Parathyroid adenoma (tissue), 2 donors: ENCODE measurements around the gene FASTKD2.

ENCODE experiments used
- H2AFZ ChIP-seq: fragments of 300-600 bp; sonication (generic); one replicate; pipeline ENCODE4 v1.7.0; 2017; ENCODE audit warnings: antibody characterized with exemption, mild to moderate bottlenecking
- H3K27ac ChIP-seq: fragments of 300-600 bp; sonication (generic); one replicate; pipeline ENCODE4 v1.7.0; 2017
- H3K27me3 ChIP-seq: fragments of 300-600 bp; sonication (generic); one replicate; pipeline ENCODE4 v1.7.0; 2017; ENCODE audit warnings: low read length; ENCODE audit not compliant: control insufficient read depth, insufficient read depth
- H3K36me3 ChIP-seq: fragments of 300-600 bp; sonication (generic); one replicate; pipeline ENCODE4 v1.7.0; 2017; ENCODE audit warnings: low read length; ENCODE audit not compliant: control insufficient read depth, insufficient read depth
- H3K4me1 ChIP-seq: fragments of 300-600 bp; sonication (generic); one replicate; pipeline ENCODE4 v1.7.0; 2017; ENCODE audit warnings: control low read depth
- H3K4me2 ChIP-seq: fragments of 300-600 bp; sonication (generic); one replicate; pipeline ENCODE4 v1.7.0; 2017; ENCODE audit warnings: low read length
- H3K4me3 ChIP-seq: fragments of 300-600 bp; sonication (generic); one replicate; pipeline ENCODE4 v1.7.0; 2017; ENCODE audit warnings: low read depth, low read length
- H3K79me2 ChIP-seq: fragments of 300-600 bp; sonication (generic); one replicate; pipeline ENCODE4 v1.7.0; 2017; ENCODE audit warnings: control low read depth
- H3K9ac ChIP-seq: fragments of 300-600 bp; sonication (generic); one replicate; pipeline ENCODE4 v1.7.0; 2017; ENCODE audit warnings: mild to moderate bottlenecking
- H3K9me3 ChIP-seq: fragments of 300-600 bp; sonication (generic); one replicate; pipeline ENCODE4 v1.7.0; 2017; ENCODE audit warnings: low read length; ENCODE audit not compliant: control insufficient read depth
- TF ChIP-seq, protein P1 (sequence below): fragments of 300-600 bp; sonication (generic); IDR thresholded peaks from one replicate; pipeline ENCODE4 v1.7.0; 2017; ENCODE audit warnings: antibody characterized with exemption, mild to moderate bottlenecking
- donor health status: primary hyperparathyroidism.

FASTKD2 gene

DNA sequence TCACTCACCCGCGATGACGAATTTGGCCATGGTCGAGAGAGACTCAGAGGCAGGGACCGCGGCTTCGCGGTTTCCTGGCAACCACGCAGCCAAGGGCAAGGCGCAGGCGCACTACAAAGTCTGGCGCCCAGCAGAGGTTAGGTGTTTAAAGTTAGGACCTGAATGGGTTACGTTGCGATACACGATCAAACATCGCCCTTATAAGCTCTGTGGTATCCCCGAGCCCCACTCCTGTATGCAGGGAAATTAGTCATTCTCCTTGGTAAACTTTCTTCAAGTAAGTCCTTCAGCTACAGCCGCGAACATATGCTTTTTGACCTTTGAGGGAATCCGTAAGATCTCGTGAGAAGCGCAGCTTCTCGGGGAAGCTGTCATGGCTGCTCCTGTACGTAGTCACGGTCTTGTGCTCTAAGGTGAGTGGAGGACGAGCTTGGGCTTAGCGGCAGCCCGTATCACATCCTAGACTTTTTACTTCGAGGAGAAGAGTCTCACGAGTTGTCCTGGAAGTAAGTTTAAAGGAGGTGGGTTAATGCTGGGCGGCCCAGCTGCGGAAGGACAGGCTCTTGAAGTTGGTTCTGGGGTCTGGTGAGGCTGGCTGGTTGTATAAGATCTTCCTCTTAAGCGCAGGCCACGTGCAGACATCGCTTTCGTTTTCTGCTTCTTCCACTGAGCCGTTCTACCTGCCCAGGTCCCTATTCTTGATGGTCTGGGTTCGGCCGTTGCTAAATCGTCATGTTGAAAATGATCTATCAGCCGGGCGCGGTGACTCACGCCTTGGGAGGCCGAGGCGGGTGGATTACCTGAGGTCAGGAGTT, at the start of gene FASTKD2, which contains the start of gene MDH1B:
Gene FASTKD2 (plus strand): TSS at position 365 of the 815 bp plus-strand sequence. CDS start 1,088 bp downstream, outside the sequence.
Gene MDH1B (minus strand): TSS at position 87 of the 815 bp plus-strand sequence. CDS start 57 bp downstream, at position 30.
- Histone ChIP-seq H3K79me2 (peaks cover 15% of the 10 kb centered on the region), H3K36me3 (no peaks in the 10 kb centered on the region), H3K27ac (peak within 1 kb of the TSS; percentile 89), H3K4me2 (peak within 1 kb of the TSS; percentile 74), H3K9ac (peak within 1 kb of the TSS; percentile 30), H3K4me1 (peaks cover 7% of the 10 kb centered on the region), H3K27me3 (no peaks in the 10 kb centered on the region), H3K4me3 (peak within 1 kb of the TSS; percentile 98), H2AFZ (peak within 1 kb of the TSS; percentile 95), H3K9me3 (no peaks in the 10 kb centered on the region)
- TF ChIP-seq, protein P1, sequence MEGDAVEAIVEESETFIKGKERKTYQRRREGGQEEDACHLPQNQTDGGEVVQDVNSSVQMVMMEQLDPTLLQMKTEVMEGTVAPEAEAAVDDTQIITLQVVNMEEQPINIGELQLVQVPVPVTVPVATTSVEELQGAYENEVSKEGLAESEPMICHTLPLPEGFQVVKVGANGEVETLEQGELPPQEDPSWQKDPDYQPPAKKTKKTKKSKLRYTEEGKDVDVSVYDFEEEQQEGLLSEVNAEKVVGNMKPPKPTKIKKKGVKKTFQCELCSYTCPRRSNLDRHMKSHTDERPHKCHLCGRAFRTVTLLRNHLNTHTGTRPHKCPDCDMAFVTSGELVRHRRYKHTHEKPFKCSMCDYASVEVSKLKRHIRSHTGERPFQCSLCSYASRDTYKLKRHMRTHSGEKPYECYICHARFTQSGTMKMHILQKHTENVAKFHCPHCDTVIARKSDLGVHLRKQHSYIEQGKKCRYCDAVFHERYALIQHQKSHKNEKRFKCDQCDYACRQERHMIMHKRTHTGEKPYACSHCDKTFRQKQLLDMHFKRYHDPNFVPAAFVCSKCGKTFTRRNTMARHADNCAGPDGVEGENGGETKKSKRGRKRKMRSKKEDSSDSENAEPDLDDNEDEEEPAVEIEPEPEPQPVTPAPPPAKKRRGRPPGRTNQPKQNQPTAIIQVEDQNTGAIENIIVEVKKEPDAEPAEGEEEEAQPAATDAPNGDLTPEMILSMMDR, result no peak

DNA sequence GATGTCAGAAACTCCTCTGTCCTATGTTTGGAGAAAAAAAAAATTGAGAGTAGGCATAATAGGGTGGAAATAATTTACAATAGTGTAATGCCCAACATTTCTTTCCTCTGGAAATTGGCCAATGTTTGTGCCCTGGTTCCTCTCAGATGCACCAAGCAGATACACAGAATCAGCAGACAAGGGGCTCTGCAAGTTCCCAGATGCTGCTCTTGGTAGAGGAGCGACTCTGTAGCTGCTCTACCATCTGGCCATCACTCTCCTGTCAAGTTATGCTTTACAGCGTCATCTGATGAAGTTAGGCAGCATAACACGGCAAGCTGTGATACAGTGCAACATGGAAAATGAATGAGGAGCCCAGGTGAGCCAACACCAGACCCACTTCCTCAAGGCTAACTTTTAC, 48.8 kb upstream of the FASTKD2 start:
- Histone ChIP-seq H3K27me3 (no peaks in the 10 kb centered on the region), H3K9me3 (no peaks in the 10 kb centered on the region), H2AFZ (no peak overlapping the region), H3K9ac (no peak overlapping the region), H3K36me3 (no peaks in the 10 kb centered on the region), H3K4me3 (no peak overlapping the region), H3K27ac (no peak overlapping the region), H3K4me1 (no peaks in the 10 kb centered on the region), H3K79me2 (no peaks in the 10 kb centered on the region), H3K4me2 (no peak overlapping the region)
- TF ChIP-seq, protein P1, result no peak

DNA sequence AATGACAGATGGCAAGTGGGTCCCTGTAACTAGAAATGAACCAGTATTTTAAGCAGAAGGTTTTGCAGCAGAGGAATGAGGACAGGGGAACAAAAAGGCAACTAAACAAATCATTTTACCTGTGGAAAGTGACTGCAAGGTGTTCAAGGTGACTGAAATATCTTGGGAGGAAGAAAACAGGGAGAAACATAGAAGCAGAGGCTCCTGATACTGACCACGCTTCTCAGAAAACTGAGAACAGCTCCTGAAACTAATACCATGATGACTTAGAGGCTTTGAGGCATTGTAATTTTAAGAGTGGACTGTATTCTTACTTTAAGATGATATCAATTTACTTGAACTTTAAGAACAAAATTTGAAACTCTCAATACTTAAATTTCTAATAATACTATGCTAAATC, 47.1 kb upstream of the FASTKD2 start, which contains the start of gene DYTN:
Gene DYTN (minus strand): TSS at position 101 of the 400 bp plus-strand sequence. CDS start 117 bp downstream, outside the sequence.
- Histone ChIP-seq H3K79me2 (no peaks in the 10 kb centered on the region), H3K4me1 (peaks cover 6% of the 10 kb centered on the region), H3K36me3 (no peaks in the 10 kb centered on the region), H3K4me2 (no peak within 1 kb of the TSS), H3K4me3 (no peak within 1 kb of the TSS), H2AFZ (no peak within 1 kb of the TSS), H3K9ac (no peak within 1 kb of the TSS), H3K27ac (no peak within 1 kb of the TSS), H3K27me3 (no peaks in the 10 kb centered on the region), H3K9me3 (no peaks in the 10 kb centered on the region)
- TF ChIP-seq, protein P1, result no peak

DNA sequence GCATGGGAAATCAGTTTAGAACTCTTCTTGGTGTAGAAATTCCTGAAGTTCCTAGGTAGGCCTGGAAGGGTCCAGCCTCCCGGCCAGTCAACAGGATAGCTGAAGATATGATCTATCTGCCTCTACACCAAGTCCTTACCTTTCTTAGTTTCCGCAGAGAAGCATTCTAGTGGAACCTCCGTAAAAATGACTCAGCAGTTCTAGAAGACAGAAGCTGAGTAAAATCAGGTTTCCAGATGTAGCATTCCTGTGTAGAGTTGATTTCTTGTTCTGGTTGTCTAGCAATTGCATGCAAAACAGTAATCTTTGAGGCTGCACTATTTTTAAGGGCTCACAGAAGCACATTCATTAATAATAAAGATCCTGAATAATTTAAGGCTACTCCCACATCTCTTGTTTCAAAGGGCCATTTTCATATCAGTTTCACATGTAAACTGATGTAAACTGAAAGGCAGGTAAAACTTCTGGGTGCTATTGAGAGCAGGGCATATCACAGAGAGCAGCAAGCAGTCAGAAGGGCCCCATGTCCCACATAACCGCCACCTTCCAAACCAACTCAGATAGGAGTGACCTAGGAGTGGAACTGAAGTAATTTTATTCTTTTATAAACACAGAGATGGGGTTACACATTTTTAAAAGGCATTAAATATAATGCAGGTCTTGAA, 44.0 kb upstream of the FASTKD2 start:
- Histone ChIP-seq H3K27ac (peak overlapping the region; percentile 74), H3K79me2 (no peaks in the 10 kb centered on the region)
- TF ChIP-seq, protein P1, result no peak

More for the DNA sequence above, 44.0 kb upstream of the FASTKD2 start:
- Histone ChIP-seq H3K27me3 (no peaks in the 10 kb centered on the region), H3K4me3 (peak overlapping the region; percentile 15), H3K36me3 (no peaks in the 10 kb centered on the region), H3K4me2 (peak overlapping the region; percentile 14), H3K4me1 (peaks cover 9% of the 10 kb centered on the region), H2AFZ (peak overlapping the region; percentile 8), H3K9ac (no peak overlapping the region), H3K9me3 (no peaks in the 10 kb centered on the region)
